ENCODE measurements around the gene GREB1L. TPM values are rescaled to one million over a fixed set of nuclear protein-coding genes. Genes with fewer than 3 reads are reported as not detected.

Gene GREB1L
- total and polyA plus RNA-seq, 2 experiments from 2014 or later: 1.9 to 3.0 TPM

- Histone ChIP-seq H3K4me1 (ENCODE audit: insufficient read depth) (no peaks in the 10 kb centered on the region), H4K20me1 (ENCODE audit: insufficient read depth) (no peaks in the 10 kb centered on the region), H3K79me2 (ENCODE audit: insufficient read depth) (no peaks in the 10 kb centered on the region), H3K4me2 (ENCODE audit: unreplicated experiment) (no peak overlapping the region), H3K36me3 (ENCODE audit: low read depth) (no peaks in the 10 kb centered on the region), H3K9ac (no peak overlapping the region), H3K4me3 (no peak overlapping the region), H2AFZ (no peak overlapping the region), H3K27me3 (replicated peaks; ENCODE audit: insufficient read depth) (no peaks in the 10 kb centered on the region), H3K9me3 (ENCODE audit: low read depth) (no peaks in the 10 kb centered on the region), H3K9me2 (ENCODE audit: insufficient read depth) (no peaks in the 10 kb centered on the region), H3F3A (ENCODE audit: insufficient read depth) (no peaks in the 10 kb centered on the region), H3K27ac (no peak overlapping the region)
- 81 to 85% methylated on average over 13 of the region's 13 CpGs for WGBS, 2 experiments (ENCODE audit: low coverage in 1 of 2, low lambda C conversion rate in 2 of 2, missing lambda C conversion rate in 2 of 2)
- in situ Hi-C loops (cut with MboI): loop anchor here (25.0 kb wide), 1 partner anchor 146 kb away; no protein-coding TSS in a partner anchor
- DNase-seq: no peak
- TF ChIP-seq EZH2 (IDR thresholded peaks at IDR 0.05; ENCODE audit: insufficient read depth, poor library complexity, severe bottlenecking) (no peak), EZH2phosphoT487 (IDR thresholded peaks at IDR 0.05; ENCODE audit: insufficient read depth, low read depth) (no peak)
Observed at GRCh38 chr18:21507913-21508701, 266.1 kb downstream of the GREB1L start.

- Histone ChIP-seq H3K27me3 (replicated peaks; ENCODE audit: insufficient read depth) (no peaks in the 10 kb centered on the region), H4K20me1 (ENCODE audit: insufficient read depth) (no peaks in the 10 kb centered on the region), H3K4me3 (no peak overlapping the region), H3F3A (ENCODE audit: insufficient read depth) (no peaks in the 10 kb centered on the region), H3K9ac (no peak overlapping the region), H3K4me1 (ENCODE audit: insufficient read depth) (no peaks in the 10 kb centered on the region), H3K79me2 (ENCODE audit: insufficient read depth) (no peaks in the 10 kb centered on the region), H3K9me3 (ENCODE audit: low read depth) (no peaks in the 10 kb centered on the region), H3K9me2 (ENCODE audit: insufficient read depth) (no peaks in the 10 kb centered on the region), H3K27ac (no peak overlapping the region), H3K4me2 (ENCODE audit: unreplicated experiment) (no peak overlapping the region), H2AFZ (no peak overlapping the region), H3K36me3 (ENCODE audit: low read depth) (0 out of 2 replicates have a peak, but pooled peaks cover 2% of the 10 kb centered on the region)
- DNase-seq: no peak
- no peak for TF ChIP-seq EZH2 (IDR thresholded peaks at IDR 0.05; ENCODE audit: insufficient read depth, poor library complexity, severe bottlenecking)
- no peak for TF ChIP-seq EZH2phosphoT487 (IDR thresholded peaks at IDR 0.05; ENCODE audit: insufficient read depth, low read depth)
- WGBS, 2 experiments (ENCODE audit: low coverage in 1 of 2, low lambda C conversion rate in 2 of 2, missing lambda C conversion rate in 2 of 2): 68 to 72% methylated on average over 5 of the region's 5 CpGs
- in situ Hi-C loops (cut with MboI): loop anchor here (25.0 kb wide), 1 partner anchor 147 kb away; no protein-coding TSS in a partner anchor
Observed at GRCh38 chr18:21509062-21509461, 267.0 kb downstream of the GREB1L start.

- no peaks in the 10 kb centered on the region for H3K79me2 ChIP-seq (ENCODE audit: insufficient read depth)
- no peaks in the 10 kb centered on the region for H3K9me3 ChIP-seq (ENCODE audit: low read depth)
- no peak overlapping the region for H2AFZ ChIP-seq
- TF ChIP-seq EZH2phosphoT487 (IDR thresholded peaks at IDR 0.05; ENCODE audit: insufficient read depth, low read depth) (no peak), EZH2 (IDR thresholded peaks at IDR 0.05; ENCODE audit: insufficient read depth, poor library complexity, severe bottlenecking) (no peak)
- H3K27ac ChIP-seq: no peak overlapping the region
- H3K4me2 ChIP-seq (ENCODE audit: unreplicated experiment): no peak overlapping the region
- no peaks in the 10 kb centered on the region for H3K9me2 ChIP-seq (ENCODE audit: insufficient read depth)
- DNase-seq: no peak
- no peak overlapping the region for H3K4me3 ChIP-seq
- H4K20me1 ChIP-seq (ENCODE audit: insufficient read depth): no peaks in the 10 kb centered on the region
- no peaks in the 10 kb centered on the region for H3K27me3 ChIP-seq (replicated peaks; ENCODE audit: insufficient read depth)
- H3F3A ChIP-seq (ENCODE audit: insufficient read depth): no peaks in the 10 kb centered on the region
- H3K4me1 ChIP-seq (ENCODE audit: insufficient read depth): no peaks in the 10 kb centered on the region
- WGBS, 2 experiments (ENCODE audit: low coverage in 1 of 2, low lambda C conversion rate in 2 of 2, missing lambda C conversion rate in 2 of 2): 94 to 97% methylated on average over 2 of the region's 2 CpGs
- peaks cover 19% of the 10 kb centered on the region; the same call in 1 of the 2 replicates for H3K36me3 ChIP-seq (ENCODE audit: low read depth)
- no peak overlapping the region for H3K9ac ChIP-seq
- in situ Hi-C loops (cut with MboI): loop anchor here (25.0 kb wide), 1 partner anchor 151 kb away; no protein-coding TSS in a partner anchor
Observed at GRCh38 chr18:21513292-21513691, 271.3 kb downstream of the GREB1L start.

GRCh38 chr18:21513741-21514140 is 271.7 kb downstream of the GREB1L start:
- Histone ChIP-seq H3K9ac (no peak overlapping the region), H3K27me3 (replicated peaks; ENCODE audit: insufficient read depth) (no peaks in the 10 kb centered on the region), H3K36me3 (ENCODE audit: low read depth) (peaks cover 23% of the 10 kb centered on the region; the same call in 1 of the 2 replicates), H2AFZ (no peak overlapping the region), H4K20me1 (ENCODE audit: insufficient read depth) (no peaks in the 10 kb centered on the region), H3K79me2 (ENCODE audit: insufficient read depth) (no peaks in the 10 kb centered on the region), H3K4me1 (ENCODE audit: insufficient read depth) (no peaks in the 10 kb centered on the region), H3F3A (ENCODE audit: insufficient read depth) (no peaks in the 10 kb centered on the region), H3K9me2 (ENCODE audit: insufficient read depth) (no peaks in the 10 kb centered on the region), H3K4me2 (ENCODE audit: unreplicated experiment) (no peak overlapping the region), H3K27ac (no peak overlapping the region), H3K4me3 (no peak overlapping the region), H3K9me3 (ENCODE audit: low read depth) (no peaks in the 10 kb centered on the region)
- TF ChIP-seq EZH2 (IDR thresholded peaks at IDR 0.05; ENCODE audit: insufficient read depth, poor library complexity, severe bottlenecking): no peak
- no peak for TF ChIP-seq EZH2phosphoT487 (IDR thresholded peaks at IDR 0.05; ENCODE audit: insufficient read depth, low read depth)
- in situ Hi-C loops (cut with MboI): loop anchor here (25.0 kb wide), 1 partner anchor 151 kb away; no protein-coding TSS in a partner anchor
- 96 to 97% methylated on average over 5 of the region's 5 CpGs for WGBS, 2 experiments (ENCODE audit: low coverage in 1 of 2, low lambda C conversion rate in 2 of 2, missing lambda C conversion rate in 2 of 2)
- DNase-seq: no peak

Data from GM23248 (cell line).